Epithelial cell of proximal tubule (primary cell): ENCODE measurements around the gene HNRNPM. TPM values are rescaled to one million over a fixed set of nuclear protein-coding genes. Genes with fewer than 3 reads are reported as not detected.

Source experiments
- DNase-seq: peaks from one replicate; pipeline ENCODE4 v3.0.0-alpha.2; 2011; ENCODE audit warnings: low read depth
- H3K4me3 ChIP-seq: 2 replicates; pipeline ENCODE4 v1.5.1; 2011; ENCODE audit warnings: low read depth, mild to moderate bottlenecking, low read length
- CTCF ChIP-seq: conservative IDR thresholded peaks from 2 replicates; pipeline ENCODE4 v1.5.1; 2012; ENCODE audit warnings: low read depth, mild to moderate bottlenecking, low read length
- total RNA-seq: library from RNA; depleted of rRNA; stranded (reverse); fragments of >200 nt; gene quantifications from 2 replicates; pipeline ENCODE4 v1.2.3, GENCODE V29; 2015

HNRNPM gene
- total RNA-seq, 1 donor from 2014 or later: 134 TPM

GRCh38 chr19:8515317-8515716 is 70.5 kb downstream of the HNRNPM start:
- H3K4me3 ChIP-seq: no peak overlapping the region
- TF ChIP-seq CTCF: no peak
- DNase-seq: no peak

- no peak for DNase-seq
- TF ChIP-seq CTCF: no peak
Measured at GRCh38 chr19:8517551-8518442, 73.0 kb downstream of the HNRNPM start.

GRCh38 chr19:8518536-8518935 is 73.8 kb downstream of the HNRNPM start:
- DNase-seq: no peak
- no peak for TF ChIP-seq CTCF
- H3K4me3 ChIP-seq: no peak overlapping the region

More at GRCh38 chr19:8517551-8518442, 73.0 kb downstream of the HNRNPM start:
- H3K4me3 ChIP-seq: no peak overlapping the region

GRCh38 chr19:8519388-8519787 is 74.6 kb downstream of the HNRNPM start:
- DNase-seq: no peak
- H3K4me3 ChIP-seq: no peak overlapping the region
- no peak for TF ChIP-seq CTCF

- peak overlapping the region; percentile 67 for H3K4me3 ChIP-seq
- TF ChIP-seq CTCF: peak; percentile 9
- no peak for DNase-seq
Measured at GRCh38 chr19:8525401-8525684, 80.6 kb downstream of the HNRNPM start.

GRCh38 chr19:8526345-8527091 is 81.7 kb downstream of the HNRNPM start:
- no peak for DNase-seq
- H3K4me3 ChIP-seq: peak overlapping the region; percentile 66
- no peak for TF ChIP-seq CTCF
